GDM1 (cell line): ENCODE data around the gene C19orf67.
"Not testable (repeated sequence)": the region's sequence is repeated elsewhere in the genome, so short reads cannot be mapped to it uniquely, and the experiment has no call there.

Source experiments
- DNase-seq: peaks from one replicate; lab custom pipeline; 2025; lab: John Stamatoyannopoulos, UW

The C19orf67 gene

DNA sequence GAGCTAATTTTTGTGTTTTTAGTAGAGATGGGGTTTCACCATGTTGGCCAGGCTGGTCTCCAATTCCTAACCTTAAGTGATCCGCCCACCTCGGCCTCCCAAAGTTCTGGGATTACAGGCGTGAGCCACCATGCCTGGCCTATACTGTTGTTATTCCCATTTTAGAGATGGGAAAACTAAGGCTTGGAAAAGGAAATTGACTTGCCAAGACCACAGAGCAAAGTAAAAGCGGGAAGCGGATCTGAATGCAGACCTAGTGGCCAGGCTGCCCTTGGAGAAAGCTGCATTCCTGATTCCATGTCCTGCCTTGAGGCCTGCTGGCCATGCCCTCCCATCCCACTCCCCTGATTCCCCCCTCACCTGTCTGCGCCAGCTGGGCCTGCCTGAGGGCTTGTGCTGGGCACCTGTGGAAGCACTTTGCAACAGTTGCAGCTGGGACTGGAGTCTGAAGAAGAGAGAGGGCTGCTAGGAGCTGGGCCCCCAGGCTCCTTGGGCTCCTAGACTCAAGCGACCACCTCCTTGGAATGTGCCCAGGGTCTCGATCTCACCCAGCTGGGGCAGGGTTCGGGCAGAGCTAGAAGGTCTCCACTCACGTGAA is 29.4 kb downstream of the C19orf67 start:
- DNase-seq = no peak

DNA sequence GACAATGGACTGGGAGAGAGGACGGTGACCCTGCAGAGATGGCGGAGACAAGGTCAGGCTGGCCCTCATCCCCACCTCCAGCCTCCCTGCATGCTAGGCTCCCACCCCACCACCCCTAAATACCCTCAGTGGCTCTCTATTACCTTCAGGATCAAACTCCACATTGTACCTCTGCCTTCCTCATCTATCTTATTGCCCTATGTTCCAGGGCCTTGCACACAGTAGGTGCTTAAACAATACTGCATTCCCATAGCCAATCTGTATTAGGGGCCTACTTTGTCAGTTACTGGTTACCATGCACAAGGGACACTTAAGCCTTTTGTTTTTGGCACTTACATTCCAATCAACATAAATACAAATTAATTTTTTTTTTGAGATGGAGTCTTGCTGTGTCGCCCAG is 30.2 kb downstream of the C19orf67 start:
- DNase-seq = no peak

DNA sequence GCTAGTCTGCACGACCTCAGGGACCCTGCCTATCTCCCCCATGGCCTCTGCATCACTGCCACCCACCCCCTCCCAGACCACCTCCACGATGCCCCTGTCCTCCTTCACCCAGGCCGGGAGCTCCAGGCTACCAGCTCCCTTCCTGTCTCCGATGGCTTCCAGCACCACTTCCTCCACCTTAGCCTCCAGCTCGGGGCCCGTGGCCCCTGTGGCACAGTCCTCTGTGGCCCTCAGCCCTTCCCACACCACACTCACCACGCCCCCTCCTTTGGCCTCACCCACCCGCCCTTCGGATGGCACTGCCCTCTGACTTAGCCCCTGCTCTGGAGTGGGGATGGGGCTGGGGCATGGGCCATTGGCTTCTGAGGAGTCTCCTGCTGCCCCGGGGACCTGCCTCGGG is 30.9 kb downstream of the C19orf67 start:
- no peak for DNase-seq

DNA sequence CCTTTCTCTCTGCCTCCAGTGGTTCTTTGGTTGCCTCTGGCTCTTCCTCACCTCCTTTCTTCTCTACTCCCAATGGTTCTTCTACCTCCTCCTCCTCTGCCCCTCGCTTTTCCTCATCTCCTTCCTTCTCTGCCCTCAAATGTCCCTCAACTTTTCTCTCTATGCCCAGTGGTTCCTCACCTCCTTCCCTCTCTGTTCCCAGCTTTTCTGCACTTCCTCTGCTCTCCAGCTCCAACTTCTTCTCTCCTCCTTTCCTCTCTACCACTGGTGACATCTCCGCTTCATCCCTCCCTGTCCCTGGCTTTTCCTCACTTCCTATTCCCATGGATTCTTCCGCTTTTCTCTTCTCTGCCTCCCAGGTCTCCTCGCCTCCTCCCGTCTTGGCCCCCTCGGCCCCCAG is 31.5 kb downstream of the C19orf67 start:
- no peak for DNase-seq

DNA sequence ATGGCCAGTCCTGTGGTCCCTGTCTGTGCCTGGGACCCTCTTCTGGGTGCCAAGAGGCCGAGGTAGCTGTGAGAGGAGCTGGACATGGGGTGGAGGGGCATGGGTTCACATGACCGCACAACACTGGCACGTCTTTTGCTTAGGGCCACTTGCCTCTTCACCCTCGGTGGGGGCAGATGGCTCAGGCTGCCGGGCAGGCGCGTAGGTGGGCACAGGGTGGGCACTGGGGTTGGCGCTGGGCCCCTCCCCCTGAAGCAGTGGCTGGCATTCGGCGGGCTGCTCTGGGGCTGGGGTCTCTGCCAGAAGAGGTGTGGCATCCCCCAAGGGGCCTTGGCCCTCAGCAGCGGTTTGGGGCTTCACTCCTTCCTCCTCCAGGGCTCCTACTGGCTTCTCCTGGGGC is 32.1 kb downstream of the C19orf67 start:
- DNase-seq = no peak

DNA sequence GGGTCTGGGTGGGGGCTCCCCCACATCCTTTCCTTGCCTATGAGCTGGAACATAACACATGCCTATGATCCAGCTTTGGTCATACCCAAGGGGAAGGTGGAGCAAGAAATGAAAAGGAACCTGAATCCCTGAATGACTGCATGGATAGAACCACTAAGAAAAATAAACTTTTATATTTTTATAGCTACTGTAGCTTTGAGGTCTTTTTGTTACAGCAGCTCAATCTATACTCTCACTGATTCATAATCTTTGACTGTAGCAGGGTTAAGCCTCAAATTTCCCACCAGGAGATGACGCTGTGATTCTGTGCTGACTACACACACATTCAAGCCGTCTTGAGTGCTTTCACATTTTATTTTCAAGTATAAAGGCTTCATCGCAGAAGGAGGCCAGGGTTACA is 32.6 kb downstream of the C19orf67 start:
- DNase-seq = no peak

DNA sequence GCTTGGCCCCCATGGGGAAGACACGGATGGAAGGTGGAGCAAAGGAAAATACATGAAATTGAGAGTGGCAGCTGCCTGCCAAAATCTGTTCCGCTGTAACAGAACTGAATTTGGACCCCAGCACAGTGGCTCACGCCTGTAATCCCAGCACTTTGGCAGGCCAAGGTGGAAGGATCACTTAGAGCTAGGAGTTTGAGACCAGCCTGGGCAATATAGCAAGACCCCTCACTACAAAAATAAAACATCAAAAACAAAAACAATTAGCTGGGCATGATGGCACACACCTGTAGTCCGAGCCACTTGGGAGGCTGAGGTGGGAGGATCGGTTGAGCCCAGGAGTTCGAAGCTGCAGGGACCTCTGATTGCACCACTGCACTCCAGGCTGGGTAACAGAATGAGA is 33.1 kb downstream of the C19orf67 start:
- DNase-seq = no peak

DNA sequence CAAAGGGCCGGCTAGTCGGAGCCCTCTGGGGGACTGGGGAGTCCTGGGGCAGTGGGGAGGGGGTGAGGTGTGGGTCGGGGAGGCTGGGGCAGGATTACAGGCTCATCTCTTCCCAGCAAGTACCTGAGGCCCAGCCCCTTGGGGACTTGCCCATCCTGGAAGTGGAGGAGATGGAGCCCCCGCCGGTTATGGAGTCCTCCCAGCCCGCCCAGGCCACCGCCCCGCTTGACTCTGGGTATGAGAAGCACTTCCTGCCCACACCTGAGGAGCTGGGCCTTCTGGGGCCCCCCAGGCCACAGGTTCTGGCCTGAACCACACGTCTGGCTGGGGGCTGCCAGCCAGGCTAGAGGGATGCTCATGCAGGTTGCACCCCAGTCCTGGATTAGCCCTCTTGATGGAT is 33.6 kb downstream of the C19orf67 start:
- DNase-seq = no peak

DNA sequence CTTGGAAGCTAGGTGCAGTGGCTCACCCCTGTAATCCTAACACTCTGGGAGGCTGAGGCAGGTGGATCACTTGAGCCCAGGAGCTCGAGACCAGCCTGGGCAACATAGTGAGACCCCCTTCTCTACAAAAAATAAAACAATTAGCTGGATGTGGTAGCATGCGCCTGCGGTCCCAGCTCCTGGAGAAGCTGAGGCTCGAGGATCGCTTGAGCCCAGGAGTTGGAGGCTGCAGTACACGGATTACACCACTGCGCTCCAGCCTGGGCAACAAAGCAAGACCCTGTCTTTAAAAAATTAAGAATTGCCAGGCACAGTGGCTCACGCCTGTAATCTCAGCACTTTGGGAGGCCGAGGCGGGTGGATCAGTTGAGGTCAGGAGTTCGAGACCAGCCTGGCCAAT is 34.6 kb downstream of the C19orf67 start:
- not testable (repeated sequence) for DNase-seq

DNA sequence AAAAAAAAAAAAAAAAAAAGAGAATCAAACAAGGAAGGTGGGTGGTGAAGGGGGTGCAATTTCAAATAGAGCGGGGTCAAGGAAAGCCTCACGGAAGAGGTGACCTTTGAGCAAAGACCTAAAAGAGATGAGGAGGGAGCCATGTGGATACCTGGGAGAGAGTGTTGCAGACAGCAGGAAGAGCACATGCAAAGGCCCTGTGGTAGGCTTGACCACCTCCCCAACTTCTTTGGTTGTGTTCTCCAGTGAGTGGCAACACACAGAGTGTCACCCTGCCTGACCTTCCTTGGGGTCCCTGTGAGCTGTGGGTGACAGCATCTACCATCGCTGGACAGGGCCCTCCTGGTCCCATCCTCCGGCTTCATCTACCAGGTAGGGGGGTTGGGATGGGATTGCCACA is 35.1 kb downstream of the C19orf67 start:
- no peak for DNase-seq

DNA sequence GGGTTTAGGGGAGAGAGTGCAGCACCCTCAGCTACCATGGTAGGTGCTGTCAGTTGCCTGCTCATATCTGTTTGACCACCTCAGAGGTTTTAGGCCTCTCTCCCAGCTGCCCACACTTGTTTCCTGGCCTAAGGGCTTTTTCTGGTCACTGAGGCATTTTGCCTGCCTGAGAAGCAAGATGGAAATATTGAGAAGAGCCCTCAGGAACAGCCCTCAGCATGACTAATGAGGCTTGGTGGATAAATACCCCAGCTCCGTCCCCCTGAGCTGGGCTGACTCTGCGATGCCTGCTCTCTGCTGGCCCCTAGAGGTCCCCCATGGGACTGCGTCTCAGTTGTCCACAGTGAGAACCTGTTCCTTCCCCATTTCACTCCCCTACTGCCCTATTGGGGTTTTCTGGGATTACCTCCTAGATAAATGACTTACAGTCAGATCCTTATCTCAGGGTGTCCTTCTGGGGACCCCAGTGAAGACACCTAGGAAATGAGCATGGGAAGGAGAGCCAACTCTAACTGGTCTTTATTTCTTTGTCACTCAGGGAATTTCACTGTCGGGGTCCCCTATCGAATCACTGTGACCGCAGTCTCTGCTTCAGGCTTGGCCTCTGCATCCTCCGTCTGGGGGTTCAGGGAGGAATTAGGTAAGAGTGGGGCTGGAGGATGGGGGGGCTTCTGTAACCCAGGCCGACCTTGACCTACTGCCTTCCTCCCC is 37.0 kb downstream of the C19orf67 start:
- DNase-seq = peak; percentile 22

DNA sequence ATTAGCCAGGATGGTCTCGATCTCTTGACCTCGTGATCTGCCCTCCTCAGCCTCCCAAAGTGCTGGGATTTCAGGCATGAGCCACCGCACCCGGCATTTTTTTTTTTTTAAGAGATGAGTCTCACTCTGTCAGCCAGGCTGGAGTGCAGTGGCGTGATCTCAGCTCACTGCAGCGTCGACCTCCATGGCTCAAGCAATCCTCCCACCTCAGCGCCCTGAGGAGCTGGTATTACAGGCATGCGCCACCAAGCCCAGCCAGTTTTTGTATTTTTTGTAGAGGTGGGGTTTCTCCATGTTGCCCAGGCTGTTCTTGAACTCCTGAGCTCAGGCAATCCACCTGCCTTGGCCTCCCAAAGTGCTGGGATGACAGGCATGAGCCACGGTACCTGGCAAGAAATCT is 37.7 kb downstream of the C19orf67 start:
- not testable (repeated sequence) for DNase-seq

DNA sequence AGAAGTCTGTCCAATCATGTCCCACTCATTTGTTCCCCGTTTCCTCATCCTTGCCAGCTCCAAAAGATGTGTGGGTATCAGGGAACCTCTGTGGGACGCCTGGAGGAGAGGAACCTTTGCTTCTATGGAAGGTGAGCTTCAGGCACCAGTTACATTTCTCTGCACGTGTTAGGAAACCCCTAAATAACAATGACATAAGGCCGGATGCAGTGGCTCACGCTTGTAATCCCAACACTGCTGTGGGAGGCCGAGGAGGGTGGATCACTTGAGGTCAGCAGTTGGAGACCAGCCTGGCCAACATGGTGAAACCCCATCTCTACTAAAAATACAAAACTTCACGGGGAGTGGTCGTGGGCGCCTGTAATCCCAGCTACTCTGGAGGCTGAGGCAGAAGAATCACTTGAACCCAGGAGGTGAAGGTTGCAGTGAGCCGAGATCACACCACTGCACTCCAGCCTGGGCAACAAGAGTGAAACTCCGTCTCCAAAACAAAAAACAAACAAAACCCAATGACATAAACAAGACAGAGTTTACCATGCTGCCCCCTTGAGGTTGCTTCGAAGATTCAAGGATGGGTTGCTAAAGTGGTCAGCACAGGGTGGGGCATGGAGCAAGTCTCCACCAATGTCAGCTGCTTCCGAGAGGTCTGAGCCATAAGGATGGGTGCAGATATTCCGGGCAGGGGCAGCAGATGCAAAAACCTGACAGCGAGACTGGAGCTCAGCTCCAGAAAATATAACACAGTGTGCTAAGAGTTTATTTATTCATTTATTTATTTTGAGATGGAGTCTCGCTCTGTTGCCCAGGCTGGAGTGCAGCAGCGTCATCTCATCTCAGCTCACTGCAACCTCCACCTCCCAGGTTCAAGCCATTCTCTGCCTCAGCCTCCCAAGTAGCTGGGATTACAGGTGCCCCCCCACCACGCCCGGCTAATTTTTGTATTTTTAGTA is 42.6 kb downstream of the C19orf67 start:
- DNase-seq = not testable (repeated sequence)

DNA sequence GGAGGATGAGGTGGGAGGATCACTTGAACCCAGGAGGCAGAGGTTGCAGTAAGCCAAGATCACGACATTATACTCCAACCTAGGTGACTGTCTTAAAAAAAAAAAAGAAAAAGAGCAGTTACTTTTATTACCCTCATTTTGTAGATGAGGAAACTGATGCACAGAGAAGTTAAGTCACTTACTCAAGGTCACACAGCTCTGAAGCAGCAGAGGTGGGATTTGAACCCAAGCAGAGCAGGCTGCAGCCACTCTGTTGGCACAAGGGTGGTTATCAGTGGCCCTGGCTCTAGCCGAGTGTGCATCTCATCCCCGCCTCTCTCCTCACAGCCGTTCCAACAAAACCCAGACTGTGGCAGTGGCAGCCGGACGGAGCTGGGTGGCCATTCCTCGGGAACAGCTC is 46.4 kb downstream of the C19orf67 start:
- no peak for DNase-seq

DNA sequence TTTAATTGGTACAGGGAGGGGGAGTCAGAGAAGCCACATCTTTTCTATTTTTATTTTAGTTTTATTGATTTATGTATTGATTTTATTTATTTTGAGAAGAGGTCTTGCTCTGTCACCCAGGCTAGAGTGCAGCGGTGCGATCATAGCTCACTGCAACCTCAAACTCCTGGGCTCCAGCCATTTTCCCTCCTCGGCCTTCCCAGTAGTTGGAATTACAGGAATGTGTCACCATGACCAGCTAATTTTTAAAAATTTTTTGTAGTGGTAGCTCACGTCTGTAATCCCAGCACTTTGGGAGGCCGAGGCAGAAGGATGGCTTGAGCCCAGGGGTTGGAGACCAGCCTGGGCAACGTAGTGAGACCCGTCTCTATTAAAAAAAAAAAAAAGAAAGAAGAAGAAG is 49.9 kb downstream of the C19orf67 start:
- DNase-seq = no peak

DNA sequence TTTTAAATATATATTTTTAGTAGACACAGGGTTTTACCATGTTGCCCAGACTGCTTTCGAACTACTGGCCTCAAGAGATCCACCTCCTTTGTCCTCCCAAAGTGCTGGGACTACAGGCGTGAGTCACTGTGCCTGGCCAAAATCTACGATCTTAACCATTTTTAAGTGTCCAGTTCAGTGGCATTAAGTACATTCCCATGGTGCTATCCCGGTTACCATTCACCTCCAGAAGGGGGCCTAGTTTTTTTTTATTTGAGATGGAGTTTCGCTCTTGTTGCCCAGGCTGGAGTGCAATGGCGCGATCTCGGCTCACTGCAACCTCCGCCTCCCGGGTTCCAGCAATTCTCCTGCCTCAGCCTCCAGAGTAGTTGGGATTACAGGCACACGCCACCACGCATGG is 50.4 kb downstream of the C19orf67 start:
- DNase-seq = not testable (repeated sequence)

DNA sequence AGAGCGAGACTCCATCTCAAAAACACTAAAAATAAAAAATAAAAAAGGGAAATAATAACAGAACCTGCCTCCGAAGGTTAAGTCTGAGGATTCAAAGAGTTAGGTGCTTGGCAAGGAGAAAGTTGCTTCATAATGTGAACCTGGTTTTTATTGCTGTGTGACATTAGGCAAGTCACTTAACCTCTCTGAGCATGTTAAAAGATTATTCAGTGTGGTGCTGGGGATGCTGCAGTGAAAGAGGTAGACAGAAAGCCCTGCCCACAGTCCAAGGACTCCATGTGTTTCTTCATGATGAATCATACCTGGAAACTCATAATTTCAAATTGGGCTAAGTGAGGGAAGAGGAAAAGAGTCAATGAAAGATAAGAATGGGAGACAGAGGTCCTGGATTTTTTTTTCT is 51.6 kb downstream of the C19orf67 start:
- no peak for DNase-seq

DNA sequence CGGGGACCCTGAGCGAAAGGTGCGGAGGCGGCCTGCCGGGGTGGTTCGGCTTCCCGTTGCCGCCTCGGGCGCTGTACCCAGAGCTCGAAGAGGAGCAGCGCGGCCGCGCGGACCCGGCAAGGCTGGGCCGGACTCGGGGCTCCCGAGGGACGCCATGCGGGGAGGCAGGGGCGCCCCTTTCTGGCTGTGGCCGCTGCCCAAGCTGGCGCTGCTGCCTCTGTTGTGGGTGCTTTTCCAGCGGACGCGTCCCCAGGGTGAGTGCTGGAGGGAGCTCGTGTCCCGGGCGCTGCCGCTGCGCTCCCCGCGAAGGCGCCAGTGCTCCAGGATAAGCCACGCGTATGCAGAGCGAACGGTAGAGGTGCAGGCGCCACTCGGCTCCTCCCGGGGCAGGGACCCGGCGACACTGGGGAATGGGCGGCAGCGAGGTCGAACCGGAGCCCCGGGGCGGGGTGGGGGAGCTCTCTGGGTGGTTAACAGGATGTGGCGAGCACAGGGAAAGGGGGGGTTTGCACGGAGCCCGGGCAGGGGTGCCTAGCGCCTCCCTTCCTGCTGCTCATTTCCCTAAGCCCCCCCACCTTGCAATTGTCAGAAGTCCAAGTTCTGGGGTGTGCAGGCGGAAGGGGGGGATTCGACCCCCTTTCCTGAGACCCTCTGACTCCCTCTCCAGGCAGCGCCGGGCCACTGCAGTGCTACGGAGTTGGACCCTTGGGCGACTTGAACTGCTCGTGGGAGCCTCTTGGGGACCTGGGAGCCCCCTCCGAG is 53.7 kb downstream of the C19orf67 start, which contains the start of gene IL27RA:
TSS of gene IL27RA (plus strand) at position 44 of the 762 bp plus-strand sequence. CDS start at position 155, 111 bp downstream.
- DNase-seq = peak; percentile 81
